ENCODE data around the gene MTHFD2L.
"Not testable (repeated sequence)": the region's sequence is repeated elsewhere in the genome, so short reads cannot be mapped to it uniquely, and the experiment has no call there.

MTHFD2L gene

GRCh38 chr4:74190919-74191397 lies 33.0 kb downstream of the MTHFD2L start:
- no peak for DNase-seq

GRCh38 chr4:74197080-74197479 lies 39.2 kb downstream of the MTHFD2L start:
- DNase-seq, result no peak

GRCh38 chr4:74202062-74202586 lies 44.2 kb downstream of the MTHFD2L start:
- no peak for DNase-seq

DNA sequence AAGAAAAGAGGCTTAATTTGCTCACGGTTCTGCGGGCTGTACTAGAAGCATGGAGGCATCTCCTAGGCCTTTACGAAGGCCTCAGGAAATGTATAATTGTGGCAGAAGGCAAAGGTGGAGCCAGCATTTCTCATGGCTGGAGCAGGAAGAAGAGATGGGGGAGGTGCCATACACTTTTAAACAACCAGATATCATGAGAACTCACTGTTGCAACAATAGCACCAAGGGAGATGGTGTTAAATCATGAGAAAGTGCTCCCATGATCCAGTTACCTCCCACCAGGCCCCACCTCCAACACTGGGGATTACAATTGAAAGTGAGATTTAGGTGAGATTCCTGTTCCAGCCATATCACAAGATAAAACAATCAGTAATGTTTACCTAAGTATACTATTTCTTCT lies 45.5 kb downstream of the MTHFD2L start:
- DNase-seq, result no peak

DNA sequence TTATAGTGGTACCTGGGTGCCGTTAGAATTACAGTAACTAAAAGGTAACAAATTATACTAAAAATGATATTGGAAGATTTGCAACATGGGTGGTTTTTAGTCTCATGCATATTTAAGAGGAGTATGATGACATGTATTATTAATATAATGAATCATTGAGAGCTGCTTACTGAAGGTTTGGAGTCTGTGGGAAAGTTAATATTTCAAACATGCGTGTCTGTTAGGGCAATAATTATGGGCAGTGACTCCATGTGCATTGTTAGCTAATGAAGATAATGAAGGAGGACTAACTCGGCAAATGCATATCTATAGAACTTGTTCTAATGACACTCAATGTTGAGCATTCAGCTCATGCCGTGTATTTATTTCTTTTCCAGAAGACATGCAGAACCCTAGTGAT lies 47.1 kb downstream of the MTHFD2L start:
- no peak for DNase-seq

GRCh38 chr4:74205559-74205958 lies 47.6 kb downstream of the MTHFD2L start:
- no peak for DNase-seq

DNA sequence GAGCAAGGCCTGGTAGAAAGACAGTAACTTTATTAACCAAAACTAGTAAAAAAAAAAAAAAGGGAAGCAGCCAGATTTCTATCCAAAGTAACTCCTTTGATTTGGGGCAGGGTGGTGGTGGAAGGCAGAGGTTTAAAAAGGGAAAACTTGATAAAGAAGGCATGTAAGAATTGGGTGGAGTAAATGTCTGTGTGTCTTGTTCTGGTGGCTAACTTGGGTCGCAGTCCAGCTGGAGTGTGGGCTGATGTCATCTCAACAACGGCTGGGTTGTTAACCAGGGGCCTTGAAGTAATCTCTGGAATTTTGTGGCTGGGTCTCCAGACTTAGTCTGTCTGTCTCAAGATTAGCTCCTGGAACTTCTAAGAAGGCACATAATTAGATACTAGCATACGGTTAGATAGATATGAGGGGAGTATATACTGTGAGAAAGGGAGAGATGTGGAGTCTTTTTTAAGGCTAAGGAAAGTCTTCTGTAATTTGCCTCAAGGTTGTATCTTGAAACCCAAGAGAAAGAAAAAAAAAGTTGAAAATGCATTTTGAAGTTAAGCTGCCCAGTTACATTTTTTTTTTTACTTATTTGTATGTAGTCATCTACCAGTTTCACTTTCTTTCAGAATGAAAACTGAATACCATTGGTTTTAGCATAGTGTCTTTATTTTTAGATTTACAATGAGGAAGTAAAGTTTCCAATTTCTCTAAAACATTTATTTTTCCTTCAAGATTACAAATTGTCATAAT lies 48.3 kb downstream of the MTHFD2L start:
- DNase-seq, result no peak

- DNase-seq, result not testable (repeated sequence)
Observed at GRCh38 chr4:74214457-74215159, 56.7 kb downstream of the MTHFD2L start.

DNA sequence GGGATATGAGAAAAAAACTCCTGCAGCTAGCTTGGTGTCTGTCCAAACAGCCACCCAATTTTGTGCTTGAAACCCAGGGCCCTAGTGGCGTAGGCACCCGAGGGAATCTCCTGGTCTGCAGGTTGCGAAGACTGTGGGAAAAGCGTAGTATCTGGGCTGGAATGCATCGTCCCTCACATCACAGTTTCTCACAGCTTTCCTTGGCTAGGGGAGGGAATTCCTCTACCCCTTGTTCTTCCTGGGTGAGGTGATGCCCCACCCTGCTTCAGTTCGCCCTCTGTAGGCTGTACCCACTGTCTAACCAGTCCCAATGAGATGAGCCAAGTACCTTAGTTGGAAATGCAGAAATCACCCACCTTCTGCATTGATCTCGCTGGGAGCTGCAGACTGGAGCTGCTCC lies 57.3 kb downstream of the MTHFD2L start:
- not testable (repeated sequence) for DNase-seq

GRCh38 chr4:74217365-74217764 lies 59.4 kb downstream of the MTHFD2L start:
- DNase-seq, result no peak

DNA sequence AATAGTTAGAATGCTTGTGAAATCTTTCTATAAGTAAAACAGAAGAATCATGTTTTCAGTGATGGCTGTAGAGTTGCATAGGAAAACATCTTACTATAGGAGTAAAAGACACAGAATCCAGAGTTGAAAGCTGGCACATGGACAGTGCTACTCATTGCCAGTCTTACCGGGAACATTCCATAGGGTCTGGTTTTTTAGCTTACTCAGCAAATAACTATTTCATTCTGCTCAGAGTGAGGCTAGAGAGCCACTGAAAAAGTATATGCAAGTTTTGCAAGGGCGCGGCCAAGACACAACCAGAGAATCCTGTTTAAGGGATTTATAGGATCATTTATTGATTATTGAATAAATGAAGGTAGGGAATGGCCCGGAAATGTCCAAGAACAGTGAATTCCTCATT lies 60.3 kb downstream of the MTHFD2L start:
- no peak for DNase-seq

GRCh38 chr4:74219240-74219639 lies 61.3 kb downstream of the MTHFD2L start:
- no peak for DNase-seq

GRCh38 chr4:74223098-74223497 lies 65.2 kb downstream of the MTHFD2L start:
- DNase-seq, result no peak

DNA sequence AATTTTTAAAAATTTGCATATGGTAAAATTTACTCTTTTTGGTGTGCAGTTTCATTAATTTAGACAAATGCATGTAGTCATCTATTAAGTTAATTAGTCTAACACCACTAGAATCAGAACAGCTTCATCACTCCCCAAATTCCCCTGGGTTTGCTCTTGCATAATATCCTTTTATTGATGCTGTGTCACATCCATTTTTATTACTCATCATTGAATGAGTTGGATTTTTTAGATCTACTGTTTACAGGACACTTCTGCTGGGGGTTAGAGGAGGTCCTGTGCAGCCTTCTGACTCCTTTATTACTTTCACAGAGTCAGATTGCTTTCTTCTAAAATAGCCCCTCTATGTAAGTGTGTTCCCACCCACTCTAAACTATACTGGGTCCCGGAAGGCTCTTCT lies 65.9 kb downstream of the MTHFD2L start:
- DNase-seq, result no peak

DNA sequence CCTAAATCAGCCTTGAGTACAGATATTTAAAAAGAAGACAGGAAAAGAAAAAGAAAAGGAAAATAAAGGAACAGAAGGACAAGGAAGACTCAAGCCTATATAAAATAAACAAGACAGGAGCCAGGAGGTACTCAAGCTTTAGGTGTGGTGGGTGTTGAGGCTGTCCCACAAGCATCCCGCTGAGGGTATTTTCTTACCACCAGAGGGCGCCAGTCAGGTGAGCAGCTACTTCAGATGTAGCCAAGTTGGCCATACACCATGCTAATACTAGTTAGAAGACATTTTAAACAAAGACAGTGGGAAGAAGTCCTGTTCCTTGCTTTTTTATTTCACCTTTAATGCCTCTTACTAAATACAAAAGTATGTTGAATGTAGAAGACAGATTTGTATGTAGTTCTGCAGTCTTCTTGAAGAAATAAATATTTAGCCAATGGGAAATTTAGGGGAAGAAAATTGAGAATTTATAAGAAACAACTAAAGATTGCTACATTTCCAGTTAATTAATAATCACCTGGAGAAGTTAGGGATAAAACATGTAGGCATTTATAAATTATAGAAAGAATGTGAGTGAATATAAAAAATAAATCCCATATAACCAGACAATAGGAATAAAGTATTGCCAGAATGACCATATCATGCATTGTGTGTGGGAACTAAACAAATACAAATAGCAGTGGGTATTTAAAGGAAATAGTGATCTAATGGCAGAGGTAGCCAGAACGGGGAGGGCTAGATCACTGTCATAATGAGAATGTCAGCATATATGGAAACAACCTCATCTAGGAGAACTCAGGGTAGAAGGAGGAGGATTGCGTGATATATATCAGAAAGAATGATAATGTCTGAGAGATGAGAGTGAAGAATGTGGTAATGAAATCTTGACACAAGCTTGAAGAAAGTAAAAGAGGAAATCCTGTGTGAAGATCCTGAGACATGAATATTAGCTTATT lies 71.0 kb downstream of the MTHFD2L start:
- DNase-seq, result peak; percentile 85

GRCh38 chr4:74230902-74231499 lies 73.1 kb downstream of the MTHFD2L start:
- DNase-seq, result no peak

GRCh38 chr4:74235135-74235534 lies 77.2 kb downstream of the MTHFD2L start:
- no peak for DNase-seq

- DNase-seq, result no peak
Observed at GRCh38 chr4:74237425-74237966, 79.6 kb downstream of the MTHFD2L start.

DNA sequence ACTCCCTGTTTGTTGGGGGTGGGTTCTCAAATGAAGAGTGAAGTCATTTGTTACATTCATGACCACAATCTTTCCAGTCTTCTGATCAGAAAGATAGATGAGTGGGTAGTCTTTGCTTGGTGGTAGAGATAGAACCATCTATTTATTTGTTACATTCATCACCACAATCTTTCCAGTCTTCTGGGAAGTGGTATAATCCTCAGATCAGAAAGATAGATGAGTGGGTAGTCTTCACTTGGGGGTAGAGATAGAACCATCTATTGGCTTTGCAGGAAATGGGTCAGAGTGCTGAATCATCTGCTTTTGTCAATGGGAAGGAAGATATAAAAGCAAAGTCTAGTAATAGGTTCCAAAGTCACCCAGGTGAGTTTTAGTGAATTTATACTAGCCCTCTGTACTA lies 86.1 kb downstream of the MTHFD2L start:
- no peak for DNase-seq

DNA sequence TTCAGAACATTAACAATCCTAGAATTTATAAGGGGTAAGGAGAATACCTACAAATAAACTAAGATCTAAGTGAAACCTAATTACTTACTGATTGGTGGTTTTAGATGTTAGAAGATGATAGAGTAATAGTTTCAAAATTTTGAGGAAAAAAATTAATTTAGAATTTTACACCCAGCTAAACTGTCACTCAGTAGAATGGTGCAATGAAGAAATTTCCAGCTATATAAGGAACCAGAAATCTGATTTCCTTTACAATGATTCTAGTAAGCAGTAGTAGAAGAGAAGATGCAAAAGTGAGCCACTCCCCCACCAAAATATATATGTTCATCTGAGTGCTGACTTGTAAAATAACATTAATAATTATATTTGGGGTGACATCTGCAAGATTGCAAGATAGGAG lies 95.0 kb downstream of the MTHFD2L start:
- DNase-seq, result no peak

- DNase-seq, result no peak
Observed at GRCh38 chr4:74254386-74254785, 96.5 kb downstream of the MTHFD2L start.

- DNase-seq, result no peak
Observed at GRCh38 chr4:74255096-74255495, 97.2 kb downstream of the MTHFD2L start.

Measured in activated CD8-positive, alpha-beta memory T cell treated with anti-CD3 and anti-CD28 coated beads, Interleukin-2, amount 50 U/mL, for 48 hours (primary cell).